Stimulated activated CD4-positive, alpha-beta T cell treated with anti-CD3 and anti-CD28 coated beads, Interleukin-2, amount 100 ng/mL, for 4 hours (primary cell): ENCODE results near the gene ZBTB25.
"Not testable (repeated sequence)": the region's sequence is repeated elsewhere in the genome, so short reads cannot be mapped to it uniquely, and the experiment has no call there.

Experiments
- DNase-seq: peaks from one replicate; pipeline ENCODE4 v3.0.0-alpha.2; 2020; ENCODE audit warnings: low read depth

ZBTB25 gene

DNA sequence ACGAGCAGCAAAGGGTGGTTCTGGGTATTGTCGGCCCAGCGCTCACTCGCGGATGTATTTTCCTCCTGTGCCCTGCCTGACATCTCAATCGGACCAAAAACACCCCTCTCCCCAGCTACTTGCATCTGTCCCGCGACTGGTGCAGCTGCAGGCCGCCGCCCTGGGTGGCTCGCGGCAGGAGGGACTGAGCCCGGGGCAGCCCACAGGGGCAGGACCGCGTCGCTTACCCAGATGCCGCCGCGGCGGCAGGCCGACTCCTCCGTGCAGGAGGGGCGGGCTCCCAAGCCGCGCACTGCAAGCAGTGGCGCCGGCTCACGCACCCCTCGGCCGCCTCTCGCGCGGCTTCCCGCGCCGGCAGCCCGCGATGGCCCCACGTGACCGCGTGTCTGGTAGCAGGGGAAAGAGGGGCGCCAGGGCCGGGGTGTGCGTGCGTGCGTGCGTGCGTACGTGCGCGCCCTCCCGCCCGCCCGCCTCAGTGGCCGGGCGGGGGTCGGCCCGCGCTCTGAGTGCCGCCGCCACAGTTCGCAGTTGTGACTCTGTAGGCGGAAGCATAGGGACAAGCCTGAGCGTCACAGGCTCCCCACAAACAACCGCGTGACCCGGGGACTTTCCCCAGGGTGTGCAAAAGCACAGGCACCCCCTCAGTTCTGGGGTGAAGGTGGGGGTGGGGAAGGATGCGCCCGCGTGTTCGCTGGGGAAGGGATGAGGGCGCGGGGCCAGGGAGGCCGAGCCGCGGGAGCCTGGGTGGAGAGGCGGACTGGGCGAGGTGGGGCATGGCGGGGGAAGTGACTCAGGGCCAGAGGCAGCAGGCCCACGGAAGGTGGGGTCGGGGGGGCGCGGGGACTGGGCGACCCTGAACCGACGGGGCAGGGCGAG is at the start of gene ZBTB25:
Gene ZBTB25 (minus strand): TSS at position 405 of the 876 bp plus-strand sequence. CDS start 13,305 bp downstream, outside the sequence.
- peak; percentile 96 for DNase-seq

- DNase-seq: no peak
Measured at GRCh38 chr14:64550621-64551333, 47.1 kb upstream of the ZBTB25 start.

DNA sequence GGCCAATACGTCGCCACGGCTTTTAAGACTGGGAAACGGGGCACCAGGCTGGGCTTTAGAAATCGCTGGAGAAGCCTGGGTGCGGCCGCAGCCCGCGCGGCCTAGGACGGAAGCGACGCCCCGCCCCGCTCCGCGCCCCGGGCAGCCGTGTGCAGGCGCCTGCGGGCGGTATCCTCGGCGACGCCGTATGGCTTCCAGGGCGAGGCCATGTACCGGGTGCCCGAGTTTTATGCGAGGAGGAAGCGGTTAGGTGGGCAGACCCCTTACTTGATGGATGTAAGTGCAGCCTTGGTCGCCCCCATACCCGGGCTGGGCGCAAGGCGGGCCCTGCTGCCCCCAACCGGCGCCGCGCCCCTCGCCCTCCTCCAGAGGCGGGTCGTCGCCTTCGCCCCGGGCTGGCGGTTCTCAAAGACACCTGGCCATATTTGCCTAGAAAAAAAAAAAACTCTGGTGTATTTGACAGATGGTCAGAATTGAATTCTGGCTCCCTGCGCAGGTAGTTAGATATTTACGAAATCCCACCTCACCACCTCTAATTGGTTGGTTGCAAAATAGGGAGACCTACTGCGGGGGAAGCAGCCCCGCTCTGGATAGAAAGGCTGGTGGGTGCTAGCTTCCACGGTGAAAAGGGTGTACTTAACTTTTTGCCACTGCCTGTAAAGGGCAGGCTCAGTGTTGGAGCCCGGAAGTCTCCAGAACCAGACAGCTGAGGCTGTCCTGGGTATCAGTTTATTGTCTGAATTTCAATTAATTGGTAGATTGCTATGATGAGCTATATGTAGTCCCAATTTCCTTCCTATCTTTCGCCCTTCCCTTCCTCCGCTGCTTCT is 46.4 kb upstream of the ZBTB25 start, which contains the start of gene PPP1R36:
Gene PPP1R36 (plus strand): TSS at position 171 of the 830 bp plus-strand sequence. CDS start 37 bp downstream, at position 208.
- DNase-seq: no peak

DNA sequence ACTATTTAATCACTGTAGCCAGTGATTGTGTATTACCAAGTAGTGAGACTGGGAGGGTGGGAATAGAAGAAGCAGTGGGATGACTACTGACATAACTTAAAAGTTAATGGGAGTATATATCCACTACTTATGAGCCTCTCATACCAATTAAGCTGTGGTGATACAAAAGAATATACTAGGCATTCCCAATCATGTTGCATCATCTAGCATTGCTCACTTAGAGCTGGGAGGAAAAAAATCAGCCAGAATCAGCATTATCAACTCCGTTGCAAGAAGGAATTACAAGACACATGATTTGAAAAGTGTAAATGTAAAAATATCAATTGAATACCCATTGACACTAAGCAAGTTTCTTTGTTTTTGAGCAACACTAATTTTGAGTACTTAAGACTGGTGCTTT is 45.4 kb upstream of the ZBTB25 start:
- DNase-seq: no peak

DNA sequence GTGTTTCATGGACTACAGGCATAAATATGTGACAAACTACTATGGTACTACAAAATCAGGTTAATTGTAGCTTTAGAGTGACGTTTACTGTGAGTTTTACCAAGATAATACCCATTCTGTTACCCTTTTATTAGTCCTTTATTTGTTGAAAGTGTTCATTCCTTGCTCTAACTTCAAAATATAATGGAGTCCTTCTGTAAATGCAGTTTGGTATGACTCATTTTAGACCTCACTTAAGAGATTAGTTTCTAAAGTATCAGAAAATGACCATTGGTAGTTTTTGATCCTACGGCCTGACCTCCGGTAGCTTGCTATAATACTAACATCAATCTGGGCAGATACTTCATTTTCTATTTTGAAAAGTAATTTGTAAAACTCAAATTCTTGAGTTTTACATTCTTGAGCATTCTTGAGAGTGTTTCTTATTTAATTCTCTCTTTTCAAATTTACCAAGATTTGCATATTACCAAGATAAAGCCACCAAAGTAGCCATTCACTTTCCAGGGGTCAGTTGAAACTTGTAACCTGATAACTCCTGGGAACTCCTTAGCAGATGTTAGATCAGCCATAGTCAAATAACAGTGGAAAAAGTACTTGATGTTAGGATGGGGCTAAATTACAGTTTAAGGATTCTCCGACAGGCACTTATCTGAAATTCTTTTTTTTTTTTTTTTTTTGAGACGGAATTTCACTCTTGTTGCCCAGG is 41.1 kb upstream of the ZBTB25 start:
- DNase-seq: no peak

GRCh38 chr14:64542836-64543201 is 39.2 kb upstream of the ZBTB25 start:
- DNase-seq: no peak

DNA sequence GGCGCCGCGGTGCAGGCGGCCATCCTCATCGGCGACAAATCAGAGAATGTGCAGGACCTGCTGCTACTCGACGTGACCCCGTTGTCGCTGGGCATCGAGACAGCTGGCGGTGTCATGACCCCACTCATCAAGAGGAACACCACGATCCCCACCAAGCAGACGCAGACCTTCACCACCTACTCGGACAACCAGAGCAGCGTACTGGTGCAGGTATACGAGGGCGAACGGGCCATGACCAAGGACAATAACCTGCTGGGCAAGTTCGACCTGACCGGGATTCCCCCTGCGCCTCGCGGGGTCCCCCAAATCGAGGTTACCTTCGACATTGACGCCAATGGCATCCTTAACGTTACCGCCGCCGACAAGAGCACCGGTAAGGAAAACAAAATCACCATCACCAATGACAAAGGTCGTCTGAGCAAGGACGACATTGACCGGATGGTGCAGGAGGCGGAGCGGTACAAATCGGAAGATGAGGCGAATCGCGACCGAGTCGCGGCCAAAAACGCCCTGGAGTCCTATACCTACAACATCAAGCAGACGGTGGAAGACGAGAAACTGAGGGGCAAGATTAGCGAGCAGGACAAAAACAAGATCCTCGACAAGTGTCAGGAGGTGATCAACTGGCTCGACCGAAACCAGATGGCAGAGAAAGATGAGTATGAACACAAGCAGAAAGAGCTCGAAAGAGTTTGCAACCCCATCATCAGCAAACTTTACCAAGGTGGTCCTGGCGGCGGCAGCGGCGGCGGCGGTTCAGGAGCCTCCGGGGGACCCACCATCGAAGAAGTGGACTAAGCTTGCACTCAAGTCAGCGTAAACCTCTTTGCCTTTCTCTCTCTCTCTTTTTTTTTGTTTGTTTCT is 38.6 kb upstream of the ZBTB25 start:
- DNase-seq: no peak

- DNase-seq: no peak
Measured at GRCh38 chr14:64541261-64541971, 37.8 kb upstream of the ZBTB25 start.

GRCh38 chr14:64540208-64541202 is 36.9 kb upstream of the ZBTB25 start, which contains the start of gene HSPA2:
Gene HSPA2, plus strand, starts transcription at chr14:64540741. Its CDS starts 109 bp downstream, at chr14:64540850.
- peak; percentile 90 for DNase-seq

DNA sequence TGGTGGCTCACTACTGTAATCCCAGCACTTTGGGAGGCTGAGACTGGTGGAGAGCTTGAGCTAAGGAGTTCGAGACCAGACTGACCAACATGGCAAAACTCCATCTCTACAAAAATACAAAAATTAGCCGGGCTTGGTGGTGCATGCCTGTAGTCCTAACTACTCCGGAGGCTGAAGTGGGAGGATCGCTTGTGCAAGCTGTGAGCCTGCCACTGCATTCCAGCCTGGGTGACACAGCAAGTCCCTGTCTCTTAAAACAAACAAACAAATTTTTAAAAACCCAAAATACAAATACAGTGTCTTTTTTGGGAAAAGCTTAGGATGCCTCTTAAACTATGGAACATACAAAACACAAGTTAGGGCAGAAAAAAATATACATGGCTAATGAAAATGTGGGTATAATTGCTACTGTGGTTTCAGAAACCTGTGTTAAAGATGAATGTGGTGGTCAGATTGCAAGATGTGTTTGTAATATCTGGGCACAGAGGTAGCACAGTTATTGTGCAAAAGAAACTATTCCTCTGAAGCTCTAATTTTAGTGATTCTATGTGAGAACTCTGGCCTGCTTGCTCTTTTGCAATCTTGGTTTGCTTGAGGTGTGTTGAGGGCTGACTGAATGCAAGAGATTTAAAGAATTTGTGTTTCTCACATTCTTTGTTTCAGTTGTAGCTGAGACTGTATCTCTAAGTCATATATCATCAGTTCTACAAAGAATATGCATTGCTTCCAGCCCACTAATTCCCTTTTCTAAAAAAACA is 33.0 kb upstream of the ZBTB25 start:
- no peak for DNase-seq

DNA sequence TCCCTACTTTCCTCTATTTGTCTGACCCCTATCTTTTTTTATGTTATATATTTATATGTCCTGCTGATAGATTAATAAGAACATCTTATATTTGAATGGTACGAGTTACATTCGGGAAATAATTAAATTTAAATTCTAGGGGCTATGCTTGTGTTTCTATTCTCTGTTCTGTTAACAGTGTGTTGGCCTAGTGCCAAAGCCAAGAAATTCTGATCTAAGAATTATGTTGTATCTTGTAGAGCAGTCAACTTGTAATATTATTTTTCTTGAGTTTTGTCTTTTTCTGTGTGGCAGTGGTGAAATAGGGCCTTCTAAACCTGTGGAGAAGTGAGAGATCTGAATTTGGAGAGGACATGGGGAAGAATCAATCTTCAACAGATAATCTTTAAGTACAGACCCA is 27.9 kb upstream of the ZBTB25 start:
- no peak for DNase-seq

GRCh38 chr14:64525354-64525753 is 21.7 kb upstream of the ZBTB25 start:
- no peak for DNase-seq

DNA sequence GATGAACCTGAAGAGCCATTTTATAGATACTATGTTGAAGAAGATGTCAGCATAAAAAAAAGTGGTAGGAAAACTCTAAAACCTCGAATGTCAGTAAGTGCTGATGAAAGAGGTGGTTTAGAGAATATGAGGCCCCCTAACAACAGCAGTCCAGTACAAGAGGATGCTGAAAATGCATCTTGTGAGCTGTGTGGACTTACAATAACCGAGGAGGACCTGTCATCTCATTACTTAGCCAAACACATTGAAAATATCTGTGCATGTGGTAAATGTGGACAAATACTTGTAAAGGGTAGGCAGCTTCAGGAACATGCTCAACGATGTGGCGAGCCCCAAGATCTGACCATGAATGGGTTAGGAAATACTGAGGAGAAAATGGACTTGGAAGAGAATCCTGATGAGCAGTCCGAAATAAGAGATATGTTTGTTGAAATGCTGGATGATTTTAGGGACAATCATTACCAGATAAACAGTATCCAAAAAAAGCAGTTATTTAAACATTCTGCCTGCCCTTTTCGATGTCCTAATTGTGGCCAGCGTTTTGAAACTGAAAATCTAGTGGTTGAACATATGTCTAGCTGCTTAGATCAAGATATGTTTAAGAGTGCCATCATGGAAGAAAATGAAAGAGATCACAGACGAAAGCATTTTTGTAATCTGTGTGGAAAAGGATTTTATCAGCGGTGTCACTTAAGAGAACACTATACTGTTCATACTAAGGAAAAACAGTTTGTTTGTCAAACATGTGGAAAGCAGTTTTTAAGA is 19.1 kb upstream of the ZBTB25 start:
- DNase-seq: no peak

GRCh38 chr14:64520699-64521098 is 17.1 kb upstream of the ZBTB25 start:
- no peak for DNase-seq

DNA sequence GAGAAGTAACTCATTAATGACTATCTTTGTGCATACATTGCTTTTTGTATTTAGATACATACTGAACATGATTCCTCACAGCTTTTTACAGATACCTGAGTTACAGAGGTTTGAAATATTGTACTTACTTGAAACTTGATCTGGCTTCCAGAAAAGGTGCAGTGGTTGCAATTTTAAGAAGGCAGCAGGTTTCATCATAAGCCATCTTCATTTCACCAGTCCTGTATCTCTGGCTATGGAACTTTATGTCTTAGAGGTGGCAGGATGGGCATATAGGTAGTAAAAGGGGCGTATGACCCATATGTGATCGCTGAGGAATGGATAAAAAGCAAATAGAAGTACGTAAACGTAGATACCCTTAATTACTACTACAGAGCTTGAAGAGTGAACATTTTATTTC is 14.6 kb upstream of the ZBTB25 start:
- DNase-seq: no peak

DNA sequence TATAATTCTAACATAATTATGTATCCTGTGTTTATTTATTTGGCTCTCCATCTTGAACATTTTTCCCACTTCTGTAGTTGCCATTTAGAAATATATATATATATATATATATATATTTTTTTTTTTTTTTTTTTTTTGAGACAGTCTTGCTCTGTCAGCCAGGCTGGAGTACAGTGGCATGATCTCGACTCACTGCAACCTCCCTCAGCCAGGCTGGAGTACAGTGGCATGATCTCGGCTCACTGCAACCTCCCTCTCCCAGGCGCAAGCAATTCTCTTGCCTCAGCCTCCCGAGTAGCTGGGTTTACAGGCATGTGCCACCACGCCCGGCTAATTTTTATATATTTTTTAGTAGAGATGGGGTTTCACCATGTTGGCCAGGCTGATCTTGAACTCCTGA is 14.0 kb upstream of the ZBTB25 start:
- not testable (repeated sequence) for DNase-seq

DNA sequence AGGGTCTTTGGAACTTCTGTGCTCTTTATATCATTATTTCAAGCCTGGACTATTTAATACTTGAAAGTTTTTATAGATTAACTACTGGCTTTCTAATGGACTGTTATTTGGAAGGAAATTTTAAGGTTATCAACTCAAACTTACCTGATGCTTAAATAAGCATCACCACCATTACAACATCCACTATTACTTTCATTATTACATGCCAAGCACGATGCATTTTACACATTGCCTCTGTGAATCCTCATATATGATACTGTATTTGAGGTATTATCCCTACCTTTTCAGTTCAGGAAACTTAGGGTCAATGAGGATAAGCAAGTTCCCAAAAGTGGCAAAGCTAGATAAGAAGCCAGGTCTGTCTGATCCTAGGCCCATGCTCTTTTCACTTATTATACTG is 13.3 kb upstream of the ZBTB25 start:
- no peak for DNase-seq
